Stomach (tissue), 4 donors: ENCODE measurements around the gene EFCAB13.

Experiments
- CTCF ChIP-seq, 7 experiments: fragments of 450-650 bp in 4 of 7; fragments of 200-600 bp in 3 of 7; sonication (generic) in 3 of 7; IDR thresholded peaks; one replicate each; pipeline ENCODE4 v1.5.1; 2016 to 2019; ENCODE audit warnings: antibody characterized with exemption in 7 of 7, control low read depth in 2 of 7, mild to moderate bottlenecking in 1 of 7
- POLR2A ChIP-seq, 4 donors: fragments of 450-650 bp; IDR thresholded peaks; one replicate each; pipeline ENCODE4 v1.6.1; 2016; ENCODE audit warnings: antibody characterized with exemption in 4 of 4, control low read depth in 2 of 4, mild to moderate bottlenecking in 1 of 4, moderate library complexity in 1 of 4

DNA sequence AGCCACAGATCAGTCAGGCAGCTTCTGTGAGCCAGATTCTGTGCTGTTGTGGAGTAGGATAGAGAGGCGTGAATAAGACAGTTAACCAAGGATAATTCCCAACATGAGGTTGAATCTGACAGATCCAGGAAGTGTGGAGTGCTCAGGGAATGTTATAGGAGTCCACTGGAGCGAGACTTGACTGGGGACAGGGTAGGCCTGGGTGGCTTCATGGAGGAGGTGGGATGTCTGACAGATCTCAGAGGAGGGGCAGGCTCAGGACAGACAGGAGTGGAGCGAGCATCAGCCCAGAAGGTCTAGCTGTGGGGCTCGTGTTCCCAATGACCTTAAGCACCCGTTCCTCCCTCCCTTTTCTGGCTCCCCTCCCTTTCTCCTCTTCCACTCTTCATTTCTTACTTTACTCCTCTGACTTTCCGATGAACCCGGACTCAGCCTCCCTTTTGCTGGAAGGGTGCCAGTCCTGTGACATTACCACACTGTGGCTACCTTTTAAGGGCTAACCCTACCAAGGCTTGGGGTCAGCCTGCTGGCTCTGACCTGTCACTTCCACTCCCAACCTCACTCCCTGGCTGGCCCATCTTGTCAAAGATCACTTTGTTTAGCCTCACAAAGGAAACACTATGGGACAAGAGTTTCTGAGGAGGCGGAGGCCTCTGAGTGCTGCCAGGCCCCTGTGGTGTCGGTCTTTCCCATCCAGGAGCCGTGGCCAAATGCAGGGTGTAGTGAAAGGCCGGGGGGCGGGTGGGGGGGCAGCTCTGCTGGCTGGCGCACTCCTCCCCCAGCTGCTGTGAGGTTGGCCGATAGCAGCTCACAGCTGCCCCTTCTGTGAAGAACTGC, 28.5 kb upstream of the EFCAB13 start:
- no peak for TF ChIP-seq CTCF (IDR thresholded peaks at IDR 0.05)
- TF ChIP-seq POLR2A (IDR thresholded peaks at IDR 0.05) = no peak
